Heart left ventricle (tissue), 16 donors: Measurements from ENCODE around the gene EXD3. TPM values are rescaled to one million over a fixed set of nuclear protein-coding genes. Genes with fewer than 3 reads are reported as not detected.
A peak's percentile ranks its signal among the peaks of the same experiment; 100 is the strongest.

Source experiments
- ATAC-seq, 4 donors: fragments of 200-7000 bp; cut with Tn5 transposase; one replicate each; pipeline ENCODE4 v1.9.1; 2020 to 2022; ENCODE audit warnings: moderate library complexity in 4 of 4, mild to moderate bottlenecking in 3 of 4, moderate number of reproducible peaks in 1 of 4
- DNase-seq, 5 donors: peaks; one replicate each; pipeline ENCODE4 v3.0.0-alpha.2; 2020
- H3K27ac ChIP-seq, 12 donors: fragments of 200-600 bp; sonication (generic) in 4 of 12; one replicate each; pipeline versions ENCODE4 v1.5.0 to v1.8.0; 2016 to 2022; ENCODE audit warnings: mild to moderate bottlenecking in 2 of 12
- H3K27me3 ChIP-seq, 9 donors: fragments of 200-600 bp; sonication (generic) in 2 of 9; one replicate each; pipeline versions ENCODE4 v1.5.1 to v1.8.0; 2016 to 2022; ENCODE audit warnings: mild to moderate bottlenecking in 3 of 9
- H3K36me3 ChIP-seq, 9 donors: fragments of 200-600 bp; sonication (generic) in 2 of 9; one replicate each; pipeline versions ENCODE4 v1.5.0 to v1.8.0; 2018 to 2022; ENCODE audit warnings: mild to moderate bottlenecking in 2 of 9
- H3K4me1 ChIP-seq, 12 donors: fragments of 200-600 bp; sonication (generic) in 4 of 12; one replicate each; pipeline versions ENCODE4 v1.5.0 to v1.8.0; 2016 to 2022; ENCODE audit warnings: mild to moderate bottlenecking in 3 of 12
- H3K4me3 ChIP-seq, 12 donors: fragments of 200-600 bp; sonication (generic) in 4 of 12; one replicate each; pipeline versions ENCODE4 v1.5.0 to v1.8.0; 2017 to 2022; ENCODE audit warnings: mild to moderate bottlenecking in 9 of 12, moderate library complexity in 4 of 12
- H3K9me3 ChIP-seq, 12 donors: fragments of 200-600 bp; sonication (generic) in 4 of 12; one replicate each; pipeline versions ENCODE4 v1.5.0 to v1.8.0; 2016 to 2022; ENCODE audit warnings: mild to moderate bottlenecking in 1 of 12
- POLR2A ChIP-seq, 2 donors: fragments of 450-650 bp; IDR thresholded peaks; one replicate each; pipeline ENCODE4 v1.6.1; 2017; ENCODE audit warnings: antibody characterized with exemption in 2 of 2, mild to moderate bottlenecking in 2 of 2, moderate library complexity in 2 of 2
- WGBS, 4 donors: extraction: QIAGEN DNeasy Blood & Tissue Kit in 2 of 4; methylation state at CpG; one replicate each; pipeline versions ENCODE4 v1.1.5 to v1.1.7; 2013 to 2018; 5-methylcytosine and 5-hydroxymethylcytosine counted together
- intact Hi-C, 10 donors: fragments of 100-400 bp; cut with DNase I; formaldehyde crosslinking; loops; one replicate each; pipeline versions ENCODE4 v1.11.1 to v1.14.2; 2022
- polyA plus RNA-seq, 2 donors: library from polyadenylated mRNA; stranded (reverse); fragments of 200-250 nt; gene quantifications; one replicate each; pipeline ENCODE4 v1.2.3, GENCODE V29; 2013
- total RNA-seq, 9 donors: library from RNA; depleted of rRNA in 2 of 9; stranded (reverse); fragments of >200 nt in 2 of 9; fragmentation: NEBNext Ultra II Directional in 3 of 9; extraction: Animal tissue kit (Norgen Biotek cat#: 25700) in 3 of 9; gene quantifications; one replicate each; pipeline versions ENCODE4 v1.1.0 to v1.2.4, GENCODE V29; 2016 to 2023
- TF ChIP-seq, protein P1 (sequence below), 12 donors: fragments of 200-600 bp; sonication (generic) in 4 of 12; IDR thresholded peaks; one replicate each; pipeline versions ENCODE4 v1.5.0 to v1.8.0; 2018 to 2022; ENCODE audit warnings: antibody characterized with exemption in 12 of 12, mild to moderate bottlenecking in 5 of 12
- donor health status: ischemic (EF 13 %, LVEDD 7.1; RV severe dilation, severe dysfunction).
- donor health status: healthy with polysubstance abuse.
- donor health status: DM: no; HTN: yes; CAD: no.
- donor health status: DM: no; HTN: no; CAD: no.
- donor health status: ischemic (EF 25% LVEDD 6.9; RV normal size, moderate dysfunction).
- donor health status: ischemic (EF 25% LVEDD 5.7; RV mildly dilated, moderate dysfunction).
- donor health status: healthy.
- donor health status: DM: yes; HTN: yes; CAD: no.
- donor health status: ischemic (EF 35%, LVEDD 5.7; RV mildly dilated, moderate dysfunction).
- donor health status: nonischemic (EF 11% LVEDD 7.7; RV severe dilation, severe dysfunction).
- donor health status: DM: yes; HTN: yes; CAD: no.
- donor health status: PGD.
- donor health status: ischemic (EF 29% LVEDD 5.4; RV normal size, mild dysfunction).
- donor health status: nonischemic (EF 23%, LVEDD 6.1; RV moderate dilation, normal function).

Gene EXD3
- total and polyA plus RNA-seq, 11 donors = 4.1 to 15.2 (median 8.6) TPM

DNA sequence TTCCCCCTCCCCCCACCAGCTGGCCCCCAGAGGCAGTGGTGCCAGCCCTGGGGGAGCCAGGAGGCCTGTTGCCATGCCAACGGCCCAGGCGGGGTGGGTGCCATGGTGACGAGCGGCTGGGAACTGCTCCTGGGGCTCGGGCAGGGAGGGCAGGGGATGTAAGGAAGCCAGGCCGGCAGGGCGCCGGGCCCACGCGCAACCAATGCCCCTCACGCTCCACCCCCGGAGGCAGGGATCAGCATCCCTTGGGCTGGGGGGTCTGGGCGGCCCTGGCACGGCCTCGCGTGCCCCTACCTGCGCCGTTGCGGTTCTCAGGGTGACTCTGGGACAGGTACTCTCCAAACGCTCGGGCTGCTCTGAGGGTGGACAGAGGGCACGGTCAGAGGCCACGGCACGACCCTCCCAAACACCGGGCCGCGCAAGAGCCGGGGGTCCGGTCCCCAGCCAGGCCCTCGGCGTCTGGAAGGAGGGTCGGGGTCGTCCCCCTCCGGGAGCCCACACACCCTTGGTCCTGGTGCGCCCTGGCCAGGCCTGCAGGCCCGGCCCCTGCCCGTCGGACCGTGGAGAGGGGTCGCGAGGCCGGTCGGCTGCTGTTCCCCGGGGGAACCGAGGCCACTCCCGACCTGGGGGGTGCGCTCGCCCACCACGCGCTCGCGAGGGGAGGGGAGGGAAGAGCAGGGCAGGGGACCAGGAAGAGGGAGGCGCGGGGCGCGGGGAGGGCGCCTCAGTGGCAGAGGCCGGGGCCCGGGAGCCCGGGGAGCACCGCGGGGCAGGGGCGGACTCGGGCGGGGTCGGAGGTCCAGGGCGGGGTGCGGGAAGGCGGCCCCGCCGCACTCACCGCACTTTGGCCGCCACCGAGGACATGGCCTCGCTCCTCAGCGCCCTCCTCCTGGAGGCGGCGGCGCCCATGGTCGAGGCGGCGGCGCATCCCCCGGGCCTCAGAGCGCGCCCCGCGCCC is 35.5 kb upstream of the EXD3 start:
- WGBS, 4 donors = 5 to 34% (median 23%) methylated on average over 29 to 88 of the region's 88 CpGs
- Histone ChIP-seq H3K4me3 (peak overlapping the region; percentile 44 to 95 (median 68)), H3K4me1 (peaks cover 3 to 54% (median 24%) of the 10 kb centered on the region in 12 donors), H3K27ac (peak overlapping the region in 8 of 12 donors; percentile 12 to 80 (median 44)), H3K9me3 (no peaks in the 10 kb centered on the region), H3K36me3 (peaks cover 0 to 16% (median 3%) of the 10 kb centered on the region in 9 donors), H3K27me3 (peaks cover 0 to 7% (median 0%) of the 10 kb centered on the region in 9 donors)
- ATAC-seq = no peak
- no peak for TF ChIP-seq POLR2A (IDR thresholded peaks at IDR 0.05)
- TF ChIP-seq, protein P1, sequence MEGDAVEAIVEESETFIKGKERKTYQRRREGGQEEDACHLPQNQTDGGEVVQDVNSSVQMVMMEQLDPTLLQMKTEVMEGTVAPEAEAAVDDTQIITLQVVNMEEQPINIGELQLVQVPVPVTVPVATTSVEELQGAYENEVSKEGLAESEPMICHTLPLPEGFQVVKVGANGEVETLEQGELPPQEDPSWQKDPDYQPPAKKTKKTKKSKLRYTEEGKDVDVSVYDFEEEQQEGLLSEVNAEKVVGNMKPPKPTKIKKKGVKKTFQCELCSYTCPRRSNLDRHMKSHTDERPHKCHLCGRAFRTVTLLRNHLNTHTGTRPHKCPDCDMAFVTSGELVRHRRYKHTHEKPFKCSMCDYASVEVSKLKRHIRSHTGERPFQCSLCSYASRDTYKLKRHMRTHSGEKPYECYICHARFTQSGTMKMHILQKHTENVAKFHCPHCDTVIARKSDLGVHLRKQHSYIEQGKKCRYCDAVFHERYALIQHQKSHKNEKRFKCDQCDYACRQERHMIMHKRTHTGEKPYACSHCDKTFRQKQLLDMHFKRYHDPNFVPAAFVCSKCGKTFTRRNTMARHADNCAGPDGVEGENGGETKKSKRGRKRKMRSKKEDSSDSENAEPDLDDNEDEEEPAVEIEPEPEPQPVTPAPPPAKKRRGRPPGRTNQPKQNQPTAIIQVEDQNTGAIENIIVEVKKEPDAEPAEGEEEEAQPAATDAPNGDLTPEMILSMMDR (IDR thresholded peaks at IDR 0.05) = no peak
- intact Hi-C loops = no loop called here
- peak in 4 of 5 donors; percentile 18 to 71 (median 40) for DNase-seq

DNA sequence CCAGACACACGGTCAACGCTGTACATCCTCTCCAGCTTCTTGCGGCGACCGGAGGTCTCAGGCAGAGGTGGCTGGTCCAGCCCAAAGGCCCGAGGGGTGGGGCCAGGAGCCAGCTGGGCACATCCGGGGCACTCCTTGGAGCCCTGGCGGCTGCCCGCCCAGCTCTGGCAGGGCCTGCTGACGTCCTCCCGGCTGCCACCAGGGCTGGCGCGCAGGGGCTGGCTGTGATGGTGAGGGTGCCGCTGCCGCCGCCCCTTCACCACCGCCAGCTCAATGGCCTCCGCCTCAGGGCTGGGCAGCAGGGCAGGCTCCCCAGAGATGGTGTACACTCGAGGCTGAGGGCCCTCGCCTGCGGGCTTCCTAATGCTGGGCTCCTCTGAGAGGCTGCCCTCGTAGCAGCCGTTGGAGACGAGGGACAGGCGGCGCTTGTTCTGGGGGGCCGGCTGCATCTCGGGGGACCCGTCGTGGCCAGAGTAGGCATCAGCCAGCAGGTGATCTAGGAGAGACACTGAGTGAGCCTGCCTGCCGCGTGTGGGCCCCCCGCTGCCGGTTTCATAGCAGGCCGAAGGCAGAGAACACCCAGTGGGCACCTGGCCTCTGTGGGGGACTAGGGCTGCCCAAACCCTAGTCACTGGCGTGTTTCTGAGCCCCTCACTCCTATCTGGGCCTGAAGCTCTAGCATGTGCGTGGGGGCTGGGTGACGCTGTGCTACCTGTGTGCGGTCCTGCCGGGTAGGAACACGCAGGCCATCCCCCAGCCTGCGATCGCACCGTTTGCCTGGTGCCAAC is 34.6 kb upstream of the EXD3 start:
- whole genome bisulfite sequencing, 4 donors = 94 to 96% (median 95%) methylated on average over 21 to 44 of the region's 44 CpGs
- Histone ChIP-seq H3K9me3 (no peaks in the 10 kb centered on the region), H3K27me3 (peaks cover 0 to 7% (median 0%) of the 10 kb centered on the region in 9 donors), H3K4me3 (peak overlapping the region in 5 of 12 donors; percentile 60 to 95 (median 74)), H3K4me1 (peaks cover 3 to 60% (median 24%) of the 10 kb centered on the region in 12 donors), H3K36me3 (peaks cover 0 to 16% (median 1%) of the 10 kb centered on the region in 9 donors), H3K27ac (peak overlapping the region in 1 of 12 donors; percentile 40)
- DNase-seq (peak in 3 of 5 donors; percentile 15 to 66 (median 31)), ATAC-seq (no peak)
- TF ChIP-seq, protein P1 (IDR thresholded peaks at IDR 0.05) = no peak
- TF ChIP-seq POLR2A (IDR thresholded peaks at IDR 0.05) = no peak
- intact Hi-C loops = no loop called here

- no peak overlapping the region for H3K4me3 ChIP-seq
- peaks cover 3 to 56% (median 24%) of the 10 kb centered on the region in 12 donors for H3K4me1 ChIP-seq
These were observed 34.0 kb upstream of the EXD3 start for GRCh38 chr9:137456864-137457405.

More at GRCh38 chr9:137456864-137457405, 34.0 kb upstream of the EXD3 start:
- intact Hi-C loops = no loop called here
- Histone ChIP-seq H3K9me3 (no peaks in the 10 kb centered on the region), H3K27me3 (peaks cover 0 to 2% (median 0%) of the 10 kb centered on the region in 9 donors), H3K36me3 (peaks cover 0 to 16% (median 3%) of the 10 kb centered on the region in 9 donors), H3K27ac (no peak overlapping the region)
- DNase-seq (peak in 3 of 5 donors; percentile 7 to 50 (median 26)), ATAC-seq (no peak)
- no peak for TF ChIP-seq POLR2A (IDR thresholded peaks at IDR 0.05)
- TF ChIP-seq, protein P1 (IDR thresholded peaks at IDR 0.05) = no peak
- WGBS, 4 donors = 92 to 100% (median 95%) methylated on average over 6 to 10 of the region's 10 CpGs
